SK-N-SH (cell line): ENCODE measurements around the gene KRT24. TPM values are rescaled to one million over a fixed set of nuclear protein-coding genes. Genes with fewer than 3 reads are reported as not detected.

Experiments
- CTCF ChIA-PET: fragments of 300-600, 350-600 bp; formaldehyde crosslinking; extraction: SDS; loops from one replicate; lab custom pipeline; 2021; lab: Yijun Ruan, JAX
- POLR2A ChIA-PET: fragments of 350-600 bp; sonication (Branson Sonifier 250); formaldehyde crosslinking; extraction: SDS; loops from one replicate; lab custom pipeline; 2020; ENCODE audit warnings: antibody characterized with exemption, inconsistent platforms; lab: Yijun Ruan, JAX
- DNase-seq: peaks from one replicate; pipeline ENCODE4 v3.0.0; 2012
- H2AFZ ChIP-seq: fragments of 200-600 bp; sonication (generic); 2 replicates; pipeline ENCODE4 v1.8.1; 2016; ENCODE audit warnings: antibody characterized with exemption, mild to moderate bottlenecking, low read depth
- H3F3A ChIP-seq: fragments of 200-600 bp; sonication (generic); replicated peaks from 2 replicates; pipeline ENCODE3; 2016; ENCODE audit warnings: antibody characterized with exemption, mild to moderate bottlenecking; ENCODE audit not compliant: insufficient read depth
- H3K27ac ChIP-seq, 2 experiments: fragments of 200-500 bp in 1 of 2; fragments of 200-600 bp in 1 of 2; sonication (Bioruptor generic) in 1 of 2; sonication (generic), shearing (Covaris generic) in 1 of 2; 2 replicates each; pipeline versions ENCODE4 v1.5.1 to v1.6.1; 2014 to 2016; ENCODE audit warnings: low read depth in 2 of 2, inconsistent platforms in 1 of 2, low read length in 1 of 2, mild to moderate bottlenecking in 1 of 2, mixed read lengths in 1 of 2
- H3K27me3 ChIP-seq: fragments of 200-600 bp; sonication (generic), shearing (Covaris generic); 2 replicates; pipeline ENCODE4 v1.6.1; 2016; ENCODE audit warnings: mixed run types; ENCODE audit not compliant: insufficient read depth
- H3K36me3 ChIP-seq, 2 experiments: fragments of 200-500 bp in 1 of 2; fragments of 200-600 bp in 1 of 2; sonication (Bioruptor generic) in 1 of 2; sonication (generic) in 1 of 2; replicated peaks in 1 of 2; 2 replicates each; pipeline versions ENCODE3 to v1.5.1; 2014 to 2016; ENCODE audit warnings: low read length in 1 of 2, mild to moderate bottlenecking in 1 of 2; ENCODE audit not compliant: insufficient read depth in 2 of 2, control insufficient read depth in 1 of 2
- H3K4me1 ChIP-seq, 2 experiments: fragments of 200-500 bp in 1 of 2; fragments of 200-600 bp in 1 of 2; sonication (Bioruptor generic) in 1 of 2; sonication (generic), shearing (Covaris generic) in 1 of 2; 2 replicates each; pipeline versions ENCODE4 v1.5.1 to v1.6.1; 2014 to 2016; ENCODE audit warnings: low read depth in 1 of 2, low read length in 1 of 2, mixed run types in 1 of 2; ENCODE audit not compliant: insufficient read depth in 2 of 2, control insufficient read depth in 1 of 2
- H3K4me2 ChIP-seq: fragments of 200-600 bp; sonication (generic), shearing (Covaris generic); 2 replicates; pipeline ENCODE4 v1.6.1; 2017; ENCODE audit warnings: mixed run types
- H3K4me3 ChIP-seq, 2 experiments: fragments of 200-500 bp in 1 of 2; fragments of 200-600 bp in 1 of 2; sonication (Bioruptor generic) in 1 of 2; sonication (generic), shearing (Covaris generic) in 1 of 2; 2 replicates each; pipeline versions ENCODE4 v1.5.1 to v1.8.1; 2014 to 2016; ENCODE audit warnings: low read depth in 2 of 2, inconsistent platforms in 1 of 2, low read length in 1 of 2, mild to moderate bottlenecking in 1 of 2, mixed read lengths in 1 of 2, moderate library complexity in 1 of 2
- H3K79me2 ChIP-seq: fragments of 200-600 bp; sonication (generic); 2 replicates; pipeline ENCODE4 v1.8.1; 2017; ENCODE audit warnings: mild to moderate bottlenecking; ENCODE audit not compliant: insufficient read depth
- H3K9ac ChIP-seq: fragments of 200-600 bp; sonication (generic); 2 replicates; pipeline ENCODE4 v1.6.1; 2017; ENCODE audit warnings: mixed run types
- H3K9me2 ChIP-seq: fragments of 200-600 bp; sonication (generic); 2 replicates; pipeline ENCODE4 v1.6.1; 2017; ENCODE audit warnings: mixed run types
- H3K9me3 ChIP-seq: fragments of 200-600 bp; sonication (generic); 2 replicates; pipeline ENCODE4 v1.6.1; 2017; ENCODE audit warnings: mixed run types, mild to moderate bottlenecking, moderate library complexity
- H4K20me1 ChIP-seq: fragments of 200-600 bp; sonication (generic); 2 replicates; pipeline ENCODE4 v1.6.1; 2017; ENCODE audit warnings: mild to moderate bottlenecking, mixed run types; ENCODE audit not compliant: insufficient read depth
- CHD2 ChIP-seq: fragments of 150-350 bp; IDR thresholded peaks from 2 replicates; pipeline ENCODE4 v1.6.1; 2018; ENCODE audit warnings: low read length; ENCODE audit not compliant: partially characterized antibody
- ELF1 ChIP-seq: IDR thresholded peaks from 2 replicates; pipeline ENCODE4 v1.4.0; 2012
- EP300 ChIP-seq, 2 experiments: IDR thresholded peaks; 2 replicates each; pipeline versions ENCODE4 v1.4.0 to v1.6.1; 2012; ENCODE audit warnings: borderline replicate concordance in 1 of 2, low read depth in 1 of 2, low read length in 1 of 2
- EZH2phosphoT487 ChIP-seq: fragments of 200-600 bp; sonication (generic); IDR thresholded peaks from 2 replicates; pipeline ENCODE4 v1.6.1; 2017; ENCODE audit warnings: low read depth, mixed run types, mild to moderate bottlenecking, antibody characterized with exemption, moderate library complexity, borderline replicate concordance
- FOXJ3 ChIP-seq: sonication (generic); formaldehyde crosslinking; IDR thresholded peaks from 2 replicates; pipeline ENCODE4 v1.5.1; 2020; ENCODE audit warnings: mild to moderate bottlenecking, missing genetic modification reagents
- FOXM1 ChIP-seq: IDR thresholded peaks from 2 replicates; pipeline ENCODE4 v1.4.0; 2012; ENCODE audit warnings: low read depth, mild to moderate bottlenecking
- GATA2 ChIP-seq: sonication (generic); formaldehyde crosslinking; IDR thresholded peaks from 2 replicates; pipeline ENCODE4 v1.5.0; 2020; ENCODE audit warnings: mild to moderate bottlenecking, missing genetic modification reagents
- IRF3 ChIP-seq: fragments of 150-350 bp; IDR thresholded peaks from 2 replicates; pipeline ENCODE4 v1.6.1; 2016; ENCODE audit warnings: mild to moderate bottlenecking, low read depth, low read length
- MAX ChIP-seq: IDR thresholded peaks from 2 replicates; pipeline ENCODE4 v1.4.0; 2012; ENCODE audit warnings: low read depth
- NFIC ChIP-seq: IDR thresholded peaks from 2 replicates; pipeline ENCODE4 v1.4.0; 2012; ENCODE audit warnings: borderline replicate concordance
- NRF1 ChIP-seq: IDR thresholded peaks from 2 replicates; pipeline ENCODE4 v1.6.1; 2012; ENCODE audit warnings: low read depth, mild to moderate bottlenecking, low read length
- POLR2AphosphoS5 ChIP-seq: IDR thresholded peaks from 2 replicates; pipeline ENCODE4 v1.6.1; 2012; ENCODE audit warnings: low read depth, low read length
- RAD21 ChIP-seq: IDR thresholded peaks from 2 replicates; pipeline ENCODE4 v1.6.1; 2012; ENCODE audit warnings: mild to moderate bottlenecking, low read length
- RCOR1 ChIP-seq: fragments of 150-350 bp; IDR thresholded peaks from 2 replicates; pipeline ENCODE4 v1.6.1; 2017; ENCODE audit warnings: antibody characterized with exemption, low read length
- REST ChIP-seq: IDR thresholded peaks from 2 replicates; pipeline ENCODE4 v1.6.1; 2012; ENCODE audit warnings: mild to moderate bottlenecking, low read depth, low read length, moderate library complexity
- RFX5 ChIP-seq: IDR thresholded peaks from 2 replicates; pipeline ENCODE4 v1.6.1; 2012; ENCODE audit warnings: mild to moderate bottlenecking, improper control_type of control experiment, low read length
- TEAD4 ChIP-seq: IDR thresholded peaks from 2 replicates; pipeline ENCODE4 v1.4.0; 2012; ENCODE audit warnings: mild to moderate bottlenecking, borderline replicate concordance; ENCODE audit not compliant: insufficient read depth
- USF1 ChIP-seq: IDR thresholded peaks from 2 replicates; pipeline ENCODE4 v1.4.0; 2012; ENCODE audit warnings: low read depth, borderline replicate concordance
- USF2 ChIP-seq: fragments of 150-350 bp; IDR thresholded peaks from 2 replicates; pipeline ENCODE4 v1.6.1; 2017; ENCODE audit warnings: antibody characterized with exemption, low read length, low read depth, borderline replicate concordance
- YY1 ChIP-seq: IDR thresholded peaks from 2 replicates; pipeline ENCODE4 v1.4.0; 2012; ENCODE audit warnings: low read depth, mild to moderate bottlenecking
- whole genome bisulfite sequencing: methylation state at CpG from one replicate; pipeline ENCODE4 v1.1.6; 2017; ENCODE audit warnings: low lambda C conversion rate; 5-methylcytosine and 5-hydroxymethylcytosine counted together
- polyA plus RNA-seq, 3 experiments: library from polyadenylated mRNA; depleted of rRNA; stranded (reverse); fragments of >200 nt; gene quantifications; 2 replicates each; pipeline ENCODE4 v1.2.3, GENCODE V29; 2012
- TF ChIP-seq, protein P1 (sequence below): IDR thresholded peaks from 2 replicates; pipeline ENCODE4 v1.4.0; 2012; ENCODE audit warnings: low read depth, borderline replicate concordance

Gene KRT24
- polyA plus RNA-seq, 1 of the 3 experiments (the other 2 are of a cell fraction) = not detected

- no peaks in the 10 kb centered on the region for H4K20me1 ChIP-seq
- H3F3A ChIP-seq = no peaks in the 10 kb centered on the region
- no peaks in the 10 kb centered on the region; a peak in 1 of 4 replicates for H3K4me1 ChIP-seq
- no peak overlapping the region for H3K4me3 ChIP-seq
- CTCF ChIA-PET = no interaction called here
- TF ChIP-seq NFIC (no peak), GATA2 (no peak), EP300 (IDR thresholded peaks at IDR 0.05; ENCODE audit: borderline replicate concordance in 1 of 2, low read depth in 1 of 2, low read length in 1 of 2) (no peak), NRF1 (no peak), RAD21 (no peak), RFX5 (no peak), POLR2AphosphoS5 (no peak), USF1 (no peak), FOXM1 (no peak), RCOR1 (no peak), REST (no peak), CHD2 (no peak), MAX (no peak), ELF1 (no peak), YY1 (no peak), TEAD4 (no peak)
- H2AFZ ChIP-seq = no peak overlapping the region
- H3K36me3 ChIP-seq = no peaks in the 10 kb centered on the region
- H3K9me2 ChIP-seq = no peaks in the 10 kb centered on the region
- H3K9me3 ChIP-seq = no peaks in the 10 kb centered on the region
- H3K79me2 ChIP-seq = no peaks in the 10 kb centered on the region
- H3K4me2 ChIP-seq = no peak overlapping the region
- H3K27me3 ChIP-seq = peaks cover 68% of the 10 kb centered on the region
- WGBS = 30% methylated on average over 3 of the region's 3 CpGs
- DNase-seq = no peak
- POLR2A ChIA-PET = no interaction called here
- H3K9ac ChIP-seq = no peak overlapping the region
- no peak overlapping the region for H3K27ac ChIP-seq
Measured at GRCh38 chr17:40663252-40663651, 40.3 kb downstream of the KRT24 start.

GRCh38 chr17:40659911-40660310, 43.6 kb downstream of the KRT24 start:
- peaks cover 48% of the 10 kb centered on the region for H3K27me3 ChIP-seq
- no peak overlapping the region for H3K4me2 ChIP-seq
- CTCF ChIA-PET = interaction anchor here (1.5 kb wide), 1 partner anchor 12 kb away, joined by 4 read pairs; the partner anchor contains the start of gene SMARCE1
- no peaks in the 10 kb centered on the region for H3F3A ChIP-seq
- no peaks in the 10 kb centered on the region for H3K9me2 ChIP-seq
- no peaks in the 10 kb centered on the region for H3K9me3 ChIP-seq
- TF ChIP-seq ELF1 (no peak), IRF3 (no peak), FOXM1 (no peak), TEAD4 (no peak), FOXJ3 (CRISPR knock-in tag) (no peak), USF2 (no peak), RCOR1 (no peak), EZH2phosphoT487 (no peak)
- TF ChIP-seq, protein P1, sequence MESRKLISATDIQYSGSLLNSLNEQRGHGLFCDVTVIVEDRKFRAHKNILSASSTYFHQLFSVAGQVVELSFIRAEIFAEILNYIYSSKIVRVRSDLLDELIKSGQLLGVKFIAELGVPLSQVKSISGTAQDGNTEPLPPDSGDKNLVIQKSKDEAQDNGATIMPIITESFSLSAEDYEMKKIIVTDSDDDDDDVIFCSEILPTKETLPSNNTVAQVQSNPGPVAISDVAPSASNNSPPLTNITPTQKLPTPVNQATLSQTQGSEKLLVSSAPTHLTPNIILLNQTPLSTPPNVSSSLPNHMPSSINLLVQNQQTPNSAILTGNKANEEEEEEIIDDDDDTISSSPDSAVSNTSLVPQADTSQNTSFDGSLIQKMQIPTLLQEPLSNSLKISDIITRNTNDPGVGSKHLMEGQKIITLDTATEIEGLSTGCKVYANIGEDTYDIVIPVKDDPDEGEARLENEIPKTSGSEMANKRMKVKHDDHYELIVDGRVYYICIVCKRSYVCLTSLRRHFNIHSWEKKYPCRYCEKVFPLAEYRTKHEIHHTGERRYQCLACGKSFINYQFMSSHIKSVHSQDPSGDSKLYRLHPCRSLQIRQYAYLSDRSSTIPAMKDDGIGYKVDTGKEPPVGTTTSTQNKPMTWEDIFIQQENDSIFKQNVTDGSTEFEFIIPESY = no peak
- WGBS = 45% methylated on average over 7 of the region's 7 CpGs
- POLR2A ChIA-PET = no interaction called here
- no peak overlapping the region for H2AFZ ChIP-seq
- H3K4me1 ChIP-seq = no peaks in the 10 kb centered on the region; a peak in 1 of 4 replicates
- H3K9ac ChIP-seq = no peak overlapping the region
- no peaks in the 10 kb centered on the region for H3K36me3 ChIP-seq
- no peak overlapping the region for H3K4me3 ChIP-seq
- no peaks in the 10 kb centered on the region for H3K79me2 ChIP-seq
- no peak for DNase-seq
- no peaks in the 10 kb centered on the region for H4K20me1 ChIP-seq
- no peak overlapping the region for H3K27ac ChIP-seq
